GM12875 (cell line): ENCODE results near the gene WFIKKN1.
A peak's percentile ranks its signal among the peaks of the same experiment; 100 is the strongest.

Experiments
- H3K4me3 ChIP-seq: one replicate; pipeline ENCODE4 v1.5.1; 2011; ENCODE audit warnings: low read depth, low read length, control low read depth
- CTCF ChIP-seq: IDR thresholded peaks from 2 replicates; pipeline ENCODE4 v1.5.1; 2011; ENCODE audit warnings: low read depth, mild to moderate bottlenecking, control low read depth, inconsistent platforms, low read length, moderate library complexity, borderline replicate concordance; ENCODE audit not compliant: insufficient read depth

WFIKKN1 gene

GRCh38 chr16:640614-641013, 9.8 kb downstream of the WFIKKN1 start:
- H3K4me3 ChIP-seq = peak overlapping the region; percentile 16

DNA sequence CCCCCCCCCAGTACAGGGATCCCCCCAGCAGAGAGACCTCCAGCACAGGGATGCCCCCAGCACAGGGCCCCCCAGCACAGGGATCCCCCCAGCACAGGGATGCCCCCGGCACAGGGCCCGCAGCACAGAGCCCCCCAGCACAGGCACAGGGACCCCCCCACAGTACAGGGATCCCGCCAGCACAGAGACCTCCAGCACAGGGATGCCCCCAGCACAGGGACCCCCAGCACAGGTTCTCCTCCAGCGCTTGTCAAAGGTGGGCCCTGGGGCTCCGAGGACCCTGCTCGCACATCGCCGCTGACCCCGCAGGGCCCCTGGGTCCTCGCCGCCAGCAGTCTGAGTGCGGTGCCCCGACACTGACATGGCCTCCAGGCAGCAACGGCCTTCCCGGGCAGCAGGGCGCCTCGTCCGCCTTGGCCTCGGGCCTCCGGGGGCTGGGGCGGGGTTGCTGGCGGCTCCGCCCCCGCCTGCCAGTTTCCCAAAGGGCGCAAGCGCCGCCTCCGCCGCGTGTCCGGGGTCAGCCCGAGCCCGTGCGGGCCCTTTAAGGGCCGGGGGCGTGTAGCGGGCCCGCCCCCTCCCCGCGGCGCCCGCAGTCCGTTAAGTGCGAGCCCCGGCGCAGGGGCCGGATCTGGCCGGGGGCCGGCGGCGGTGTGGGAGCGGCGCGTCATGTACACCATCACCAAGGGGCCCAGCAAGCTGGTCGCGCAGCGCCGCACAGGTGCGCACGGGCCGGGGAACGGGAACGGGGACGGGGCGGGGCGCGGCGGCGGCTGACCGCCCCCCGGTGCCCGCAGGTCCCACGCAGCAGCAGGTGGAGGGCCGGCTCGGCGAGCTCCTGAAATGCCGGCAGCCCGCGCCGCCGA, 10.8 kb downstream of the WFIKKN1 start, which contains the start of gene MCRIP2:
MCRIP2 (plus strand) TSS at position 503 of the 863 bp plus-strand sequence; CDS start at position 667, 164 bp downstream.
- no peak for TF ChIP-seq CTCF
- H3K4me3 ChIP-seq = peak within 1 kb of the TSS; percentile 63

More at GRCh38 chr16:640614-641013, 9.8 kb downstream of the WFIKKN1 start:
- no peak for TF ChIP-seq CTCF

GRCh38 chr16:642189-643049, 11.6 kb downstream of the WFIKKN1 start:
- H3K4me3 ChIP-seq = peak overlapping the region; percentile 63
- no peak for TF ChIP-seq CTCF

DNA sequence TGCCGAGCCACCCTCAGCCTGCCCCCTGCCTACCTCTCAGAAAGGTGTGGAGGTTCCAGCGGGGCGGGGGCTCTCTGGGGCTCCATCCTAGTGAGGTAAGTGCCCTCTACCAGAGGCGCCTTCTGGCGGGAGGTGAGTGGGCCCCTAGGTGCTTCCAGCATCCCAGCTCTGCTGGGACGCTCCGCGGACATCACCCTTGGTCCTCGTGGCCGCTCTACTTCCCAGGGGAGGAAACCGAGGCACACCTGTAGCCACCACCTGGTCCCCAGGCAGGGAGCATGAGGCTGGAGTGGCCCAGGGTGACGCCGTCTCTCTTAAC, 12.2 kb downstream of the WFIKKN1 start:
- no peak for TF ChIP-seq CTCF
- H3K4me3 ChIP-seq = peak overlapping the region; percentile 63

DNA sequence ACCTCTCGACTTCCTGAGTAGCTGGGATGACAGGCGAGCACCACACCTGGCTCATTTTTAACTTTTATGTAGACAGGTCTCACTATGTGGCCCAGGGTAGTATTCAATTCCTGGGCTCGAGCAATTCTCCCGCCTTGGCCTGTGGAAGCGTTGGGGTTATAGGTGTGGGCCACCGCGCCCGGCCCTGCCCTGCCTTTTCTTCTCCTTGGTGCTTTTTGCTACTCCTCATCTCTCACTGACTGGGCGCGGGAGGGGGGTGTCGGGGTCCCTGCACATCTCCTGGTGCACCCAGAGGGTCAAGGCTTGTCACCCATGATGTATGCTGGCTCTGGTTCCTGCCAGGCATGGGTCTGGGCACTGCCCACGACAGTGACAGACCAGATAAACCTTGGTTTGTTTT, 13.8 kb downstream of the WFIKKN1 start:
- no peak for TF ChIP-seq CTCF
- H3K4me3 ChIP-seq = no peak overlapping the region

DNA sequence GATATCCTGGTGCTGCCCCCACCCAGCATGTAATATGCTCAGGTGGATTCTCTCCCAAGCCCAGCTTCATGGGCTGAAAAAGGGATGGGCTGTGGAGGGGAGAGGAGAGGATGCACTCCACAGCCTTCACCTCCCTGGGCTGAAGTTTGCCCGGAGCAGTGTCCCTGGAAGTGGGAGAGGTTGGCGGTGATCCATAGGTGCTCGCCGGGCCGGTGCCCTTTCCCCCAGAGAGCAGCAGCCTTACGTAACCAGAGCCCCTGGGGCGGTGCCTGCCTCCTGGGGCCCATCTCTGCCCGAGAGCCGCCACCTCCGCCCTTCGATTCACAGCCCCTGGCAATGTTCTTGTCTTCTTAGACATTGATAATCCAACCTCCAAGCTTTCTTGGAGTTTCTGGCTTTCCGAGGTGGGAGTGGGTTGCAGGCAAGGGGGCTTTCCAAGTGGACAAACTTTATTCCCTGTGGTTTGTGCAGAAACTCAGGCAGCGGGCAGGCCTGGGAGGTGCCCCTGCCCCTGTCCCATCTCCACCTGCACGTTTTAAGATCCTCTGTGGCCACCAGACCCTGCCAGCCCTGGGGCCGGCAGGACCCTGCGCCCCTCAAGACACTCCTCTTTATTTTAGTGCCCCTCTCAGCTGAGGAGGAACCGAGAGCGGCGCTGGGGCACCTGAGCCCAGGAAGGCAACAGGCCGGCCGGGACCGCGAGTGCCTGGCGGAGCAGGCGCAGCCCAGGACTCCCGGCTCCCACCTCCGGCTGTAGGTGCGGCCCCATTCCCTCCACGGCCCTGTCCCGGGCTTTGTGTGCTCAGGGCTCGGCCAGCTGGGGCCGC, 15.3 kb downstream of the WFIKKN1 start:
- no peak overlapping the region for H3K4me3 ChIP-seq
- no peak for TF ChIP-seq CTCF
